ENCODE measurements around the gene HIRIP3. TPM values are rescaled to one million over a fixed set of nuclear protein-coding genes. Genes with fewer than 3 reads are reported as not detected.

Gene HIRIP3
- total and polyA plus RNA-seq, 2 donors: 14.8 to 19.9 TPM

GRCh38 chr16:30010844-30011713, 15.7 kb upstream of the HIRIP3 start, which contains the start of gene DOC2A:
DOC2A (minus strand) TSS chr16:30011027; CDS start chr16:30010222, 805 bp downstream.
- WGBS: 1% methylated on average over 98 of the region's 99 CpGs
- Histone ChIP-seq H3K4me1 (ENCODE audit: control insufficient read depth in 2 of 2, insufficient read depth in 2 of 2, low read length in 2 of 2) (peaks cover 7 to 12% of the 10 kb centered on the region in 2 donors), H3K9me3 (ENCODE audit: control insufficient read depth in 2 of 2, insufficient read depth in 1 of 2, low read length in 1 of 2) (peaks cover 1 to 10% of the 10 kb centered on the region in 2 donors), H3K36me3 (ENCODE audit: control insufficient read depth in 2 of 2, insufficient read depth in 2 of 2, low read length in 1 of 2) (peaks cover under 1 to 5% of the 10 kb centered on the region in 2 donors), H3K27me3 (ENCODE audit: control insufficient read depth in 2 of 2, insufficient read depth in 1 of 2, low read length in 1 of 2) (peaks cover 29 to 67% of the 10 kb centered on the region in 2 donors), H3K27ac (ENCODE audit: low read depth in 1 of 2, low read length in 1 of 2) (no peak within 1 kb of the TSS), H3K4me3 (ENCODE audit: low read length in 2 of 2) (peak within 1 kb of the TSS in 1 of 2 donors; percentile 53)
- DNase-seq (ENCODE audit: low read depth in 6 of 9, low spot score in 9 of 9): peak in 1 of 9 donors; percentile 55

- Histone ChIP-seq H3K36me3 (ENCODE audit: control insufficient read depth in 2 of 2, insufficient read depth in 2 of 2, low read length in 1 of 2) (peaks cover 9% of the 10 kb centered on the region in 2 donors), H3K4me1 (ENCODE audit: control insufficient read depth in 2 of 2, insufficient read depth in 2 of 2, low read length in 2 of 2) (peaks cover 7 to 15% of the 10 kb centered on the region in 2 donors), H3K27ac (ENCODE audit: low read depth in 1 of 2, low read length in 1 of 2) (no peak overlapping the region), H3K9me3 (ENCODE audit: control insufficient read depth in 2 of 2, insufficient read depth in 1 of 2, low read length in 1 of 2) (peaks cover 1 to 10% of the 10 kb centered on the region in 2 donors), H3K27me3 (ENCODE audit: control insufficient read depth in 2 of 2, insufficient read depth in 1 of 2, low read length in 1 of 2) (peaks cover 29 to 64% of the 10 kb centered on the region in 2 donors), H3K4me3 (ENCODE audit: low read length in 2 of 2) (peak overlapping the region in 1 of 2 donors; percentile 53)
- no peak for DNase-seq (ENCODE audit: low read depth in 6 of 9, low spot score in 9 of 9)
- 32% methylated on average over 34 of the region's 34 CpGs for WGBS
Measured at GRCh38 chr16:30009990-30010843, 14.8 kb upstream of the HIRIP3 start.

GRCh38 chr16:30009085-30009862, 13.9 kb upstream of the HIRIP3 start:
- H3K9me3 ChIP-seq (ENCODE audit: control insufficient read depth in 2 of 2, insufficient read depth in 1 of 2, low read length in 1 of 2): peaks cover 1 to 10% of the 10 kb centered on the region in 2 donors
- peaks cover 29 to 61% of the 10 kb centered on the region in 2 donors for H3K27me3 ChIP-seq (ENCODE audit: control insufficient read depth in 2 of 2, insufficient read depth in 1 of 2, low read length in 1 of 2)
- DNase-seq (ENCODE audit: low read depth in 6 of 9, low spot score in 9 of 9): no peak
- H3K4me1 ChIP-seq (ENCODE audit: control insufficient read depth in 2 of 2, insufficient read depth in 2 of 2, low read length in 2 of 2): peaks cover 15 to 25% of the 10 kb centered on the region in 2 donors
- H3K4me3 ChIP-seq (ENCODE audit: low read length in 2 of 2): no peak overlapping the region
- H3K36me3 ChIP-seq (ENCODE audit: control insufficient read depth in 2 of 2, insufficient read depth in 2 of 2, low read length in 1 of 2): peaks cover 9% of the 10 kb centered on the region in 2 donors
- 71% methylated on average over 26 of the region's 26 CpGs for WGBS
- H3K27ac ChIP-seq (ENCODE audit: low read depth in 1 of 2, low read length in 1 of 2): no peak overlapping the region

- Histone ChIP-seq H3K27me3 (ENCODE audit: control insufficient read depth in 2 of 2, insufficient read depth in 1 of 2, low read length in 1 of 2) (peaks cover 27 to 44% of the 10 kb centered on the region in 2 donors), H3K36me3 (ENCODE audit: control insufficient read depth in 2 of 2, insufficient read depth in 2 of 2, low read length in 1 of 2) (peaks cover 15 to 17% of the 10 kb centered on the region in 2 donors), H3K9me3 (ENCODE audit: control insufficient read depth in 2 of 2, insufficient read depth in 1 of 2, low read length in 1 of 2) (peaks cover 1 to 10% of the 10 kb centered on the region in 2 donors), H3K4me3 (ENCODE audit: low read length in 2 of 2) (no peak overlapping the region), H3K4me1 (ENCODE audit: control insufficient read depth in 2 of 2, insufficient read depth in 2 of 2, low read length in 2 of 2) (peaks cover 15 to 28% of the 10 kb centered on the region in 2 donors), H3K27ac (ENCODE audit: low read depth in 1 of 2, low read length in 1 of 2) (no peak overlapping the region)
- DNase-seq (ENCODE audit: low read depth in 6 of 9, low spot score in 9 of 9): no peak
- 92% methylated on average over 11 of the region's 11 CpGs for WGBS
Measured at GRCh38 chr16:30007378-30007895, 12.0 kb upstream of the HIRIP3 start.

- Histone ChIP-seq H3K36me3 (ENCODE audit: control insufficient read depth in 2 of 2, insufficient read depth in 2 of 2, low read length in 1 of 2) (peaks cover 20 to 23% of the 10 kb centered on the region in 2 donors), H3K4me3 (ENCODE audit: low read length in 2 of 2) (no peak overlapping the region), H3K4me1 (ENCODE audit: control insufficient read depth in 2 of 2, insufficient read depth in 2 of 2, low read length in 2 of 2) (peaks cover 15 to 27% of the 10 kb centered on the region in 2 donors), H3K27me3 (ENCODE audit: control insufficient read depth in 2 of 2, insufficient read depth in 1 of 2, low read length in 1 of 2) (peaks cover 21 to 37% of the 10 kb centered on the region in 2 donors), H3K9me3 (ENCODE audit: control insufficient read depth in 2 of 2, insufficient read depth in 1 of 2, low read length in 1 of 2) (peaks cover 0 to 7% of the 10 kb centered on the region in 2 donors), H3K27ac (ENCODE audit: low read depth in 1 of 2, low read length in 1 of 2) (no peak overlapping the region)
- no peak for DNase-seq (ENCODE audit: low read depth in 6 of 9, low spot score in 9 of 9)
- WGBS: 97% methylated on average over 34 of the region's 34 CpGs
Measured at GRCh38 chr16:30006659-30007377, 11.4 kb upstream of the HIRIP3 start.

- Histone ChIP-seq H3K36me3 (ENCODE audit: control insufficient read depth in 2 of 2, insufficient read depth in 2 of 2, low read length in 1 of 2) (peaks cover 27 to 29% of the 10 kb centered on the region in 2 donors), H3K9me3 (ENCODE audit: control insufficient read depth in 2 of 2, insufficient read depth in 1 of 2, low read length in 1 of 2) (peaks cover 0 to 4% of the 10 kb centered on the region in 2 donors)
- 95% methylated on average over 18 of the region's 18 CpGs for WGBS
Measured at GRCh38 chr16:30006095-30006473, 10.7 kb upstream of the HIRIP3 start.

GRCh38 chr16:30005341-30006094, 10.1 kb upstream of the HIRIP3 start:
- no peak overlapping the region for H3K4me3 ChIP-seq (ENCODE audit: low read length in 2 of 2)
- H3K4me1 ChIP-seq (ENCODE audit: control insufficient read depth in 2 of 2, insufficient read depth in 2 of 2, low read length in 2 of 2): peaks cover 12 to 21% of the 10 kb centered on the region in 2 donors
- peaks cover 10 to 24% of the 10 kb centered on the region in 2 donors for H3K27me3 ChIP-seq (ENCODE audit: control insufficient read depth in 2 of 2, insufficient read depth in 1 of 2, low read length in 1 of 2)
- WGBS: 82% methylated on average over 35 of the region's 35 CpGs
- peak in 1 of 9 donors; percentile 37 for DNase-seq (ENCODE audit: low read depth in 6 of 9, low spot score in 9 of 9)
- no peak overlapping the region for H3K27ac ChIP-seq (ENCODE audit: low read depth in 1 of 2, low read length in 1 of 2)
- peaks cover 0 to 2% of the 10 kb centered on the region in 2 donors for H3K9me3 ChIP-seq (ENCODE audit: control insufficient read depth in 2 of 2, insufficient read depth in 1 of 2, low read length in 1 of 2)
- H3K36me3 ChIP-seq (ENCODE audit: control insufficient read depth in 2 of 2, insufficient read depth in 2 of 2, low read length in 1 of 2): peaks cover 32 to 35% of the 10 kb centered on the region in 2 donors

More at GRCh38 chr16:30006095-30006473, 10.7 kb upstream of the HIRIP3 start:
- peaks cover 14 to 30% of the 10 kb centered on the region in 2 donors for H3K27me3 ChIP-seq (ENCODE audit: control insufficient read depth in 2 of 2, insufficient read depth in 1 of 2, low read length in 1 of 2)
- H3K4me1 ChIP-seq (ENCODE audit: control insufficient read depth in 2 of 2, insufficient read depth in 2 of 2, low read length in 2 of 2): peaks cover 15 to 23% of the 10 kb centered on the region in 2 donors
- no peak overlapping the region for H3K27ac ChIP-seq (ENCODE audit: low read depth in 1 of 2, low read length in 1 of 2)
- no peak overlapping the region for H3K4me3 ChIP-seq (ENCODE audit: low read length in 2 of 2)
- DNase-seq (ENCODE audit: low read depth in 6 of 9, low spot score in 9 of 9): no peak

Measured in thymus (tissue), 11 donors.